Naive B cell (primary cell): ENCODE results near the gene TYRP1. TPM values are rescaled to one million over a fixed set of nuclear protein-coding genes. Genes with fewer than 3 reads are reported as not detected.

ENCODE experiments used
- polyA plus RNA-seq, 6 donors: library from polyadenylated mRNA; unstranded; fragments of 300-500 nt; fragmentation: Illumina TruSeq; gene quantifications; one replicate each; pipeline ENCODE4 v1.2.3, GENCODE V29; 2021; ENCODE audit warnings: low read depth in 6 of 6

TYRP1 gene
- polyA plus RNA-seq, 6 donors from 2014 or later, result not detected

Other genes starting within 250 kb of the TYRP1 start
- gene LURAP1L, start 81.6 kb downstream of the TYRP1 start, polyA plus RNA-seq, result not detected